ENCODE results near the gene ANAPC15. TPM values are rescaled to one million over a fixed set of nuclear protein-coding genes. Genes with fewer than 3 reads are reported as not detected.

Gene ANAPC15
- total and polyA plus RNA-seq, 2 of the 4 experiments (the other 2 are of a cell fraction) = 66.3 to 84.2 TPM

GRCh38 chr11:72141066-72141465 lies 28.6 kb upstream of the ANAPC15 start:
- Histone ChIP-seq H3K9ac (ENCODE audit: low read depth, low read length) (no peak overlapping the region; the same call in 1 of the 2 replicates), H3K23ac (ENCODE audit: low read depth, low read length) (peak overlapping the region; percentile 79; the same call in 1 of the 2 replicates), H3K4me2 (ENCODE audit: low read depth, low read length) (peak overlapping the region; percentile 40; the same call in 1 of the 2 replicates), H3K4ac (ENCODE audit: low read depth, low read length) (peak overlapping the region; percentile 96; the same call in 1 of the 2 replicates), H4K91ac (ENCODE audit: insufficient read depth, low read depth, low read length) (peak overlapping the region; percentile 94), H4K8ac (ENCODE audit: low read depth in 2 of 2, low read length in 2 of 2) (peak overlapping the region; percentile 88 to 94), H3K56ac (ENCODE audit: extremely low read depth, insufficient read depth, low read length) (peak overlapping the region; percentile 81), H2BK120ac (ENCODE audit: low read depth, low read length) (peak overlapping the region; percentile 93), H2AFZ (replicated peaks; ENCODE audit: low read length, poor library complexity) (no peak overlapping the region), H2BK5ac (ENCODE audit: low read depth, low read length, poor library complexity, severe bottlenecking) (peak overlapping the region; percentile 97), H3K18ac (ENCODE audit: low read depth, low read length) (peak overlapping the region; percentile 71; the same call in 1 of the 2 replicates), H3K36me3 (ENCODE audit: control insufficient read depth, insufficient read depth, low read length) (no peaks in the 10 kb centered on the region), H3K27me3 (ENCODE audit: control insufficient read depth, insufficient read depth, low read length) (no peaks in the 10 kb centered on the region), H2BK20ac (ENCODE audit: low read depth, low read length) (peak overlapping the region; percentile 94), H3K4me1 (ENCODE audit: control insufficient read depth, insufficient read depth, low read length) (peaks cover 15% of the 10 kb centered on the region), H4K5ac (ENCODE audit: low read depth, low read length) (peak overlapping the region; percentile 66; the same call in 1 of the 2 replicates), H2AK9ac (replicated peaks; ENCODE audit: low read depth, low read length, poor library complexity) (no peak overlapping the region), H3K14ac (replicated peaks; ENCODE audit: low read depth, low read length) (peak overlapping the region; percentile 81), H3K9me1 (ENCODE audit: insufficient read depth, low read length) (peaks cover 6% of the 10 kb centered on the region), H3K4me3 (ENCODE audit: insufficient read depth, low read depth, low read length) (no peak overlapping the region), H4K20me1 (ENCODE audit: insufficient read depth, low read length) (no peaks in the 10 kb centered on the region), H3K79me1 (ENCODE audit: low read depth in 1 of 2, low read length in 2 of 2) (no peaks in the 10 kb centered on the region), H2BK15ac (ENCODE audit: low read depth, low read length) (peak overlapping the region; percentile 88), H3K27ac (ENCODE audit: insufficient read depth, low read length) (peak overlapping the region; percentile 68), H2AK5ac (ENCODE audit: low read depth, low read length) (peak overlapping the region; percentile 82), H3K9me3 (ENCODE audit: control insufficient read depth, insufficient read depth, low read length) (no peaks in the 10 kb centered on the region)
- ChIA-PET POLR2A (ENCODE audit: unreplicated experiment) (interaction anchor here (1.0 kb wide), 1 partner anchor 42 kb away, joined by 3 read pairs; no protein-coding TSS in a partner anchor), CTCF (interaction anchor here (0.6 to 1.2 kb wide), 2 partner anchors 26 to 116 kb away, joined by 4 read pairs; no protein-coding TSS in a partner anchor)
- BruUV-seq (replicated peaks) = no TSS peak
- ATAC-seq (ENCODE audit: low read depth) (peak; percentile 52), DNase-seq (peak; percentile 90)
- intact Hi-C loops (cut with micrococcal nuclease) = no loop called here
- in situ Hi-C loops (cut with MboI; ENCODE audit: low sequenced_read_pairs) = no loop called here
- TF ChIP-seq CEBPB (IDR thresholded peaks at IDR 0.05; ENCODE audit: low read depth, low read length) (peak; percentile 27; the same call in 1 of the 2 replicates), POLR2A (IDR thresholded peaks at IDR 0.05; ENCODE audit: low read depth, low read length) (no peak), ELK1 (IDR thresholded peaks at IDR 0.05; ENCODE audit: borderline replicate concordance, low read depth, low read length) (no peak), RAD21 (IDR thresholded peaks at IDR 0.05; ENCODE audit: low read length) (no peak), NFE2L2 (IDR thresholded peaks at IDR 0.05; ENCODE audit: low read depth, low read length) (no peak), RCOR1 (IDR thresholded peaks at IDR 0.05; ENCODE audit: insufficient replicate concordance, low read length) (no peak), MAZ (IDR thresholded peaks at IDR 0.05; ENCODE audit: borderline replicate concordance, low read depth, low read length) (no peak), FOS (IDR thresholded peaks at IDR 0.05; ENCODE audit: low read depth, low read length) (peak; percentile 70), MXI1 (IDR thresholded peaks at IDR 0.05; ENCODE audit: borderline replicate concordance, low read depth, low read length) (no peak), RFX5 (IDR thresholded peaks at IDR 0.05; ENCODE audit: low read depth, low read length) (no peak), CTCF (conservative IDR thresholded peaks at IDR 0.05; ENCODE audit: low read depth, low read length) (no peak), BHLHE40 (IDR thresholded peaks at IDR 0.05; ENCODE audit: low read depth, low read length) (peak; percentile 58; the same call in 1 of the 2 replicates), CHD1 (IDR thresholded peaks at IDR 0.05; ENCODE audit: low read depth, low read length) (no peak), USF2 (IDR thresholded peaks at IDR 0.05; ENCODE audit: low read depth, low read length) (peak; percentile 50; the same call in 1 of the 2 replicates), MAFK (IDR thresholded peaks at IDR 0.05; ENCODE audit: low read depth, low read length) (no peak), SMC3 (IDR thresholded peaks at IDR 0.05; ENCODE audit: low read depth, low read length) (no peak)
- no CpG with 5 or more reads among the region's 3 CpGs for WGBS, 2 experiments (ENCODE audit: extremely low coverage in 2 of 2, insufficient read length in 1 of 2)
- dilution Hi-C loops (cut with HindIII; ENCODE audit: low sequenced_read_pairs, unreplicated experiment) = no loop called here
